HEK293 (cell line): ENCODE results near the gene CHST2.
"Not testable (repeated sequence)": the region's sequence is repeated elsewhere in the genome, so short reads cannot be mapped to it uniquely, and the experiment has no call there.

Experiments used
- CTCF ChIA-PET: fragments of 350-600 bp; formaldehyde crosslinking; extraction: SDS; loops from one replicate; lab custom pipeline; 2021; ENCODE audit warnings: antibody characterized with exemption; lab: Yijun Ruan, JAX
- POLR2A ChIA-PET: fragments of 300-600 bp; formaldehyde crosslinking; extraction: SDS; loops from one replicate; lab custom pipeline; 2020; ENCODE audit warnings: antibody characterized with exemption, inconsistent platforms; lab: Yijun Ruan, JAX
- H3K27ac ChIP-seq: fragments of 200-500 bp; sonication (Bioruptor generic); 2 replicates; pipeline ENCODE4 v1.5.1; 2014; ENCODE audit warnings: low read depth, low read length, control low read depth, inconsistent platforms; ENCODE audit errors: extremely low read depth
- H3K36me3 ChIP-seq, 2 experiments: fragments of 200-500 bp in 1 of 2; sonication (Bioruptor generic) in 1 of 2; 1 replicate in 1 of 2; 2 replicates in 1 of 2; pipeline ENCODE4 v1.5.1; 2014 to 2017; ENCODE audit warnings: inconsistent platforms in 2 of 2, low read length in 2 of 2; ENCODE audit not compliant: control insufficient read depth in 2 of 2, insufficient read depth in 1 of 2
- H3K4me1 ChIP-seq: fragments of 200-500 bp; sonication (Bioruptor generic); 2 replicates; pipeline ENCODE4 v1.5.1; 2014; ENCODE audit warnings: mild to moderate bottlenecking, low read length, inconsistent platforms; ENCODE audit not compliant: control insufficient read depth, insufficient read depth
- H3K4me3 ChIP-seq: 2 replicates; pipeline ENCODE4 v1.5.1; 2011; ENCODE audit warnings: low read depth, mild to moderate bottlenecking, control low read depth, low read length, moderate library complexity
- H3K9me3 ChIP-seq: fragments of 200-500 bp; sonication (Bioruptor generic); 2 replicates; pipeline ENCODE4 v1.5.1; 2014; ENCODE audit warnings: low read depth, low read length, inconsistent platforms; ENCODE audit not compliant: control insufficient read depth, insufficient read depth
- KLF1 ChIP-seq: fragments of 450-650 bp; formaldehyde crosslinking; IDR thresholded peaks from 2 replicates; pipeline ENCODE4 v1.5.1; 2016; ENCODE audit warnings: missing biosample characterization, missing genetic modification characterization
- KLF7 ChIP-seq: fragments of 450-650 bp; formaldehyde crosslinking; IDR thresholded peaks from 2 replicates; pipeline ENCODE4 v1.5.1; 2016; ENCODE audit warnings: missing biosample characterization, missing genetic modification characterization, borderline replicate concordance
- SCRT2 ChIP-seq: fragments of 450-650 bp; formaldehyde crosslinking; IDR thresholded peaks from 2 replicates; pipeline ENCODE4 v1.5.1; 2016; ENCODE audit warnings: missing biosample characterization, missing genetic modification characterization
- SETDB1 ChIP-seq: IDR thresholded peaks from one replicate; pipeline ENCODE4 v1.6.1; 2017; ENCODE audit warnings: mild to moderate bottlenecking, low read length, moderate library complexity, mixed read lengths; ENCODE audit not compliant: insufficient read length
- YY1 ChIP-seq: fragments of 450-650 bp; formaldehyde crosslinking; IDR thresholded peaks from 2 replicates; pipeline ENCODE4 v1.5.1; 2018; ENCODE audit warnings: missing biosample characterization, missing genetic modification characterization
- YY2 ChIP-seq: fragments of 450-650 bp; formaldehyde crosslinking; IDR thresholded peaks from 2 replicates; pipeline ENCODE4 v1.5.1; 2016; ENCODE audit warnings: missing biosample characterization, missing genetic modification characterization
- ZBTB17 ChIP-seq: fragments of 450-650 bp; formaldehyde crosslinking; IDR thresholded peaks from 2 replicates; pipeline ENCODE4 v1.5.1; 2016; ENCODE audit warnings: missing biosample characterization, missing genetic modification characterization
- ZBTB48 ChIP-seq: fragments of 450-650 bp; formaldehyde crosslinking; IDR thresholded peaks from 2 replicates; pipeline ENCODE4 v1.5.1; 2016; ENCODE audit warnings: missing biosample characterization, missing genetic modification characterization
- ZFP69B ChIP-seq: fragments of 450-650 bp; formaldehyde crosslinking; IDR thresholded peaks from 2 replicates; pipeline ENCODE4 v1.5.1; 2016; ENCODE audit warnings: missing biosample characterization, missing genetic modification characterization
- ZNF138 ChIP-seq: fragments of 450-650 bp; formaldehyde crosslinking; IDR thresholded peaks from 2 replicates; pipeline ENCODE4 v1.5.1; 2016; ENCODE audit warnings: missing biosample characterization, missing genetic modification characterization, borderline replicate concordance
- ZNF214 ChIP-seq: fragments of 450-650 bp; formaldehyde crosslinking; IDR thresholded peaks from 2 replicates; pipeline ENCODE4 v1.5.1; 2017; ENCODE audit warnings: missing biosample characterization, mild to moderate bottlenecking, missing genetic modification characterization, borderline replicate concordance
- ZNF248 ChIP-seq: fragments of 450-650 bp; formaldehyde crosslinking; IDR thresholded peaks from 2 replicates; pipeline ENCODE4 v1.5.1; 2017; ENCODE audit warnings: missing biosample characterization, missing genetic modification characterization
- ZNF335 ChIP-seq: fragments of 450-650 bp; formaldehyde crosslinking; conservative IDR thresholded peaks from 2 replicates; pipeline ENCODE4 v1.5.1; 2016; ENCODE audit warnings: missing biosample characterization, missing genetic modification characterization
- ZNF350 ChIP-seq: fragments of 450-650 bp; formaldehyde crosslinking; IDR thresholded peaks from 2 replicates; pipeline ENCODE4 v1.5.0; 2017; ENCODE audit warnings: missing biosample characterization, mild to moderate bottlenecking, missing genetic modification characterization
- ZNF585B ChIP-seq: fragments of 450-650 bp; formaldehyde crosslinking; IDR thresholded peaks from 2 replicates; pipeline ENCODE4 v1.5.1; 2016; ENCODE audit warnings: missing biosample characterization, missing genetic modification characterization
- ZNF600 ChIP-seq: fragments of 450-650 bp; formaldehyde crosslinking; IDR thresholded peaks from 2 replicates; pipeline ENCODE4 v1.5.1; 2016; ENCODE audit warnings: missing biosample characterization, missing genetic modification characterization
- ZNF621 ChIP-seq: fragments of 450-650 bp; formaldehyde crosslinking; IDR thresholded peaks from 2 replicates; pipeline ENCODE4 v1.5.1; 2017; ENCODE audit warnings: missing biosample characterization, missing genetic modification characterization
- ZNF624 ChIP-seq: fragments of 450-650 bp; formaldehyde crosslinking; IDR thresholded peaks from 2 replicates; pipeline ENCODE4 v1.5.1; 2017; ENCODE audit warnings: missing biosample characterization, missing genetic modification characterization
- ZNF654 ChIP-seq: fragments of 450-650 bp; formaldehyde crosslinking; IDR thresholded peaks from 2 replicates; pipeline ENCODE4 v1.5.1; 2016; ENCODE audit warnings: low read depth, missing biosample characterization, missing genetic modification characterization
- ZNF701 ChIP-seq: fragments of 450-650 bp; formaldehyde crosslinking; IDR thresholded peaks from 2 replicates; pipeline ENCODE4 v1.5.1; 2016; ENCODE audit warnings: missing biosample characterization, missing genetic modification characterization
- ZSCAN23 ChIP-seq: fragments of 450-650 bp; formaldehyde crosslinking; IDR thresholded peaks from 2 replicates; pipeline ENCODE4 v1.5.1; 2016; ENCODE audit warnings: missing biosample characterization, missing genetic modification characterization
- TF ChIP-seq, protein P1 (sequence below): fragments of 450-650 bp; formaldehyde crosslinking; IDR thresholded peaks from 2 replicates; pipeline ENCODE4; 2016; ENCODE audit warnings: missing biosample characterization, missing genetic modification characterization
- TF ChIP-seq, protein P2 (sequence below): fragments of 450-650 bp; formaldehyde crosslinking; IDR thresholded peaks from 2 replicates; pipeline ENCODE4 v1.5.1; 2016; ENCODE audit warnings: missing biosample characterization, missing genetic modification characterization

Gene CHST2

DNA sequence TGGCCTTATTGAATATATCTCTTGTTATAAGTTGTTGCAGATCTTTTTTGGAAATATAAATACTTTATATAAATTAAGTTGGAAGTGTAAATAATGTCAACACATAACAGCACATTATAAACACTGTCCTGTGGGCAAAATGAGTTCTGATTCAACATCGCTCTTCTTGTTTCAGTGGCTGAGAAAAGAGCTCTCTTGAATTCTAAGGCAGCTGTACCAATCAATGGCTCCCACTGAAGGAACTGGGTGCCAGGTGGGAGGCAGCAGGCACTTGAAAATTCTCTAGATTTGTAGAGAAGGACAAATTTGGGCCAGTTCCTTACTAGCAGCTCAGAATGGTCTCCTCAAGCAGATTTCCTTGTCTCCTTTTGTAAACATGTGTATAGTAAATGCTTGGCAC, 45.6 kb downstream of the CHST2 start:
- no peak overlapping the region for H3K27ac ChIP-seq
- CTCF ChIA-PET, result no interaction called here
- H3K4me1 ChIP-seq, result no peaks in the 10 kb centered on the region

DNA sequence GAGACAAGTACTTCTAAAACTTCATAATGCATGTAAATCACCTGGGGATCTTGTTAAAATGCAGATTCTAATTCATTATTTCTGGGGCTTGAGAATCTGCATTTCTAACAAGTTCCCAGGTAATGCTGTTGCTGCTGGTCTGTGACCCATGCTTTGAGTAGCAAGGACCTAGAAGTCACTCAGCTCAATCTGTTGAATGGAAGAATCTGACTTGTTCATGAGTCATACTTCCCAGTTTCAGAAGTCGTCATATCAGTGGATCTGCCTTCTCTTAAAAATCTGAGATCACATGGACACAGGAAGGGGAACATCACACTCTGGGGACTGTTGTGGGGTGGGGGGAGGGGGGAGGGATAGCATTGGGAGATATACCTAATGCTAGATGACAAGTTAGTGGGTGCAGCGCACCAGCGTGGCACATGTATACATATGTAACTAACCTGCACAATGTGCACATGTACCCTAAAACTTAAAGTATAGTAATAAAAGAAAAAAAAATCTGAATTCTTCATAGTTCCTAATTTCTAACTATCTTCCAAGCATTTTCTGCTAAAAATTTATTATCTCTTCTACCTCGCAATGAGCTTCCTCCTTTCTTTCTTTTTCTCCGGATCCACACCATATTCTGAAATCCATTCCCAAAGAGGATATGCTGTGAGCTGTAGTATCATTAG, 46.2 kb downstream of the CHST2 start:
- H3K36me3 ChIP-seq, H3K27ac ChIP-seq, H3K9me3 ChIP-seq, H3K4me3 ChIP-seq, CTCF ChIA-PET, H3K4me1 ChIP-seq, POLR2A ChIA-PET: not testable (repeated sequence)
- peak; percentile 34; the same call in 1 of the 2 replicates for TF ChIP-seq SCRT2 (tag by site-specific recombination)

More for the DNA sequence above, 45.6 kb downstream of the CHST2 start:
- H3K4me3 ChIP-seq, result no peak overlapping the region
- no peak for TF ChIP-seq ZSCAN23 (tag by site-specific recombination)
- no peak for TF ChIP-seq ZFP69B (tag by site-specific recombination)
- no peak for TF ChIP-seq SETDB1
- TF ChIP-seq ZNF248, result no peak
- TF ChIP-seq ZNF585B (tag by site-specific recombination), result no peak
- TF ChIP-seq ZBTB48, result no peak
- no peak for TF ChIP-seq ZNF350
- no peak for TF ChIP-seq ZNF654 (tag by site-specific recombination)
- TF ChIP-seq, all 188 proteins: peak for 0
- H3K36me3 ChIP-seq, result no peaks in the 10 kb centered on the region
- POLR2A ChIA-PET, result no interaction called here
- no peaks in the 10 kb centered on the region for H3K9me3 ChIP-seq

DNA sequence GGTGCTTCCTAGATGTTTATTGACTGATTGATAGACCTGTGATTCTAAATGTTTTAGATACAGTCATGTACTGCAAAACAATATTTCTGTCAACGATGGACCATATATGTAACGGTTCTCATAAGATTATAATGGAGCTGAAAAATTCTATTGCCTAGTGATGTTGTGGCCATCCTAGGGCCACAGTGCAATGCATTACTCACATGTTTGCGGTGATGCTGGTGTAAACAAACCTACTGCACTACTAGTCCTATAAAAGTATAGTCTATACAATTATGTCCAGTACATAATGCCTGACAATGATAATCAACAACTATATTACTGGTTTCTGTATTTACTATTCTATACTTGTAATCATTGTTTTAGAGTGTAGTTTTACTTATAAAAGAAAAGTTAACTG, 46.8 kb downstream of the CHST2 start:
- no peak overlapping the region for H3K27ac ChIP-seq
- ChIA-PET POLR2A (no interaction called here), CTCF (no interaction called here)
- TF ChIP-seq ZNF621 (tag by site-specific recombination), result no peak
- TF ChIP-seq ZNF600 (tag by site-specific recombination), result no peak
- TF ChIP-seq ZNF350, result no peak
- no peak for TF ChIP-seq YY1 (tag by site-specific recombination)
- TF ChIP-seq YY2, result no peak
- TF ChIP-seq KLF1 (tag by site-specific recombination), result no peak
- TF ChIP-seq ZNF624, result no peak
- TF ChIP-seq KLF7 (tag by site-specific recombination), result no peak
- TF ChIP-seq, protein P1, sequence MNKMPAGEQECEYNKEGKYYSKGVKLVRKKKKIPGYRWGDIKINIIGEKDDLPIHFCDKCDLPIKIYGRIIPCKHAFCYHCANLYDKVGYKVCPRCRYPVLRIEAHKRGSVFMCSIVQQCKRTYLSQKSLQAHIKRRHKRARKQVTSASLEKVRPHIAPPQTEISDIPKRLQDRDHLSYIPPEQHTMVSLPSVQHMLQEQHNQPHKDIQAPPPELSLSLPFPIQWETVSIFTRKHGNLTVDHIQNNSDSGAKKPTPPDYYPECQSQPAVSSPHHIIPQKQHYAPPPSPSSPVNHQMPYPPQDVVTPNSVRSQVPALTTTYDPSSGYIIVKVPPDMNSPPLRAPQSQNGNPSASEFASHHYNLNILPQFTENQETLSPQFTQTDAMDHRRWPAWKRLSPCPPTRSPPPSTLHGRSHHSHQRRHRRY (tag by site-specific recombination), result no peak
- no peak for TF ChIP-seq ZBTB17
- no peak for TF ChIP-seq ZFP69B (tag by site-specific recombination)
- no peak for TF ChIP-seq ZNF138 (tag by site-specific recombination)
- TF ChIP-seq ZNF214, result no peak
- no peak for TF ChIP-seq ZNF701 (tag by site-specific recombination)
- TF ChIP-seq ZNF335 (tag by site-specific recombination), result no peak
- TF ChIP-seq, protein P2, sequence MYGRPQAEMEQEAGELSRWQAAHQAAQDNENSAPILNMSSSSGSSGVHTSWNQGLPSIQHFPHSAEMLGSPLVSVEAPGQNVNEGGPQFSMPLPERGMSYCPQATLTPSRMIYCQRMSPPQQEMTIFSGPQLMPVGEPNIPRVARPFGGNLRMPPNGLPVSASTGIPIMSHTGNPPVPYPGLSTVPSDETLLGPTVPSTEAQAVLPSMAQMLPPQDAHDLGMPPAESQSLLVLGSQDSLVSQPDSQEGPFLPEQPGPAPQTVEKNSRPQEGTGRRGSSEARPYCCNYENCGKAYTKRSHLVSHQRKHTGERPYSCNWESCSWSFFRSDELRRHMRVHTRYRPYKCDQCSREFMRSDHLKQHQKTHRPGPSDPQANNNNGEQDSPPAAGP (tag by site-specific recombination), result no peak
- H3K4me3 ChIP-seq, result no peak overlapping the region
- H3K36me3 ChIP-seq, result no peaks in the 10 kb centered on the region
- H3K9me3 ChIP-seq, result no peaks in the 10 kb centered on the region
- H3K4me1 ChIP-seq, result no peaks in the 10 kb centered on the region
